GM12878 (cell line): Measurements from ENCODE around the gene U2AF2. TPM values are rescaled to one million over a fixed set of nuclear protein-coding genes. Genes with fewer than 3 reads are reported as not detected.
A peak's percentile ranks its signal among the peaks of the same experiment; 100 is the strongest.

Experiments
- BMI1 ChIP-seq: fragments of 450-650 bp; IDR thresholded peaks from 2 replicates; pipeline ENCODE4 v1.6.1; 2016; ENCODE audit warnings: mild to moderate bottlenecking, moderate library complexity, borderline replicate concordance
- CHD2 ChIP-seq: IDR thresholded peaks from 2 replicates; pipeline ENCODE4 v1.6.1; 2011; ENCODE audit warnings: low read depth, low read length, improper control_type of control experiment, borderline replicate concordance
- CREM ChIP-seq: IDR thresholded peaks from 2 replicates; pipeline ENCODE4 v1.6.1; 2014; ENCODE audit warnings: antibody characterized with exemption, low read depth
- CUX1 ChIP-seq: IDR thresholded peaks from 2 replicates; pipeline ENCODE4 v1.6.1; 2012; ENCODE audit warnings: improper control_type of control experiment, low read depth, low read length; ENCODE audit not compliant: insufficient replicate concordance
- GABPA ChIP-seq: IDR thresholded peaks from 2 replicates; pipeline ENCODE4 v1.6.1; 2014; ENCODE audit warnings: antibody characterized with exemption, low read depth, mild to moderate bottlenecking, inconsistent platforms
- KAT2A ChIP-seq: conservative IDR thresholded peaks from 2 replicates; pipeline ENCODE4 v1.6.1; 2011; ENCODE audit warnings: low read depth, low read length; ENCODE audit not compliant: control insufficient read depth
- polyA plus RNA-seq, 11 experiments: library from polyadenylated mRNA; depleted of rRNA in 4 of 11; unstranded in 6 of 11; stranded (reverse) in 5 of 11; fragments of >200 nt; fragmentation: Nextera tagmentation in 4 of 11; fragmentation: Illumina TruSeq in 1 of 11; extraction: Ambion mirVana in 4 of 11; extraction: Trizol in 1 of 11; gene quantifications; 1 replicate in 1 of 11; 2 replicates in 10 of 11; pipeline versions ENCODE4 v1.2.1 to v1.2.3, GENCODE V29; 2011 to 2016; ENCODE audit warnings: inconsistent platforms in 2 of 11, missing spikeins in 2 of 11, low read depth in 1 of 11
- total RNA-seq, 4 experiments: library from RNA; depleted of rRNA in 3 of 4; stranded (reverse); fragments of >200 nt in 3 of 4; fragmentation: Illumina TruSeq in 1 of 4; extraction: Trizol in 1 of 4; gene quantifications; 2 replicates each; pipeline versions ENCODE4 v1.2.1 to v1.2.3, GENCODE V29; 2013 to 2021

The U2AF2 gene
- total and polyA plus RNA-seq, 10 of the 15 experiments (the other 5 are each of a cell fraction or from before 2014, with no cell fraction given), result 3.0 to 338 (median 130) TPM

- no peak for TF ChIP-seq CUX1
- TF ChIP-seq BMI1, result peak; percentile 79; the same call in 1 of the 2 replicates
- no peak for TF ChIP-seq KAT2A
- TF ChIP-seq CHD2, result peak; percentile 83
- peak; percentile 93 for TF ChIP-seq GABPA
- TF ChIP-seq CREM, result peak; percentile 97
These were observed 20.2 kb downstream of the U2AF2 start, which contains the start of gene EPN1 (continued) for GRCh38 chr19:55674841-55675660.
